ENCODE measurements around the gene MINPP1.

MINPP1 gene

DNA sequence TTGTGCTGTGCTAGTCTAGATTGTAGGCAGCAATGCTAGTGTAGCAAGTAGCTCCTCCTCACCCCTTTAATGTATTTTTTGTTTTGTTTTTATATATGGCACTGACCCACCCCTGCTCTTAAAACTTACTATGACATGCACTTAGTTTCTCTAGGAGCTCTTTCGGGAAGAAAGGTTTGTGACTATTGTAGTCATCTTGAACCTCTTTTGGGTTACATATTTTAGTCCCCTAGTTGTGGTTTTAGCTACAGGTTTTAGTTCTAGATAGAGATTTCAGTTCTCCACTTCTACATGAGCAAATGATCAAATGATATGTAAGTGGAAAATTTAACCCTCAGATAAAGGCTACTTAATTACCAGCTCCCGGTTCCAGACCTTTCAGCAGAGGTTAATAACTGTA lies 14.9 kb downstream of the MINPP1 start:
- no peak for DNase-seq (ENCODE audit: low spot score)

DNA sequence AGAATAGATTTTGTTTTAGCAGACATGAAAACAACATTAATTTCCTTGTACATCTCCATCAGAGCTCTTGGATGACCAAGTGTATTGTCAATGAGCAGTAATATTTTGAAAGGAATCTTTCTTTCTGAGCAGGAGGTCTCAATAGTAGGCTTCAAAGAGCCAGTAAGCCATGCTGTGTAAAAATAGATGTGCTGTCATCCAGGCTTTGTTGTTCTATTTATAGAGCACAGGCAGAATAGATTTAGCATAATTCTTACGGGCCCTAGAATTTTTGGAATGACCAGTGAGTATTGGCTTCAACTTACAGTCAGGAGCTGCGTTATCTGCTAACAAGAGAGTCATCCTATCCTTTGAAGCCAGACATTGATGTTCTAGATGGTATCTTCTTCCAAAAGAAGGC lies 19.0 kb downstream of the MINPP1 start:
- no peak for DNase-seq (ENCODE audit: low spot score)

DNA sequence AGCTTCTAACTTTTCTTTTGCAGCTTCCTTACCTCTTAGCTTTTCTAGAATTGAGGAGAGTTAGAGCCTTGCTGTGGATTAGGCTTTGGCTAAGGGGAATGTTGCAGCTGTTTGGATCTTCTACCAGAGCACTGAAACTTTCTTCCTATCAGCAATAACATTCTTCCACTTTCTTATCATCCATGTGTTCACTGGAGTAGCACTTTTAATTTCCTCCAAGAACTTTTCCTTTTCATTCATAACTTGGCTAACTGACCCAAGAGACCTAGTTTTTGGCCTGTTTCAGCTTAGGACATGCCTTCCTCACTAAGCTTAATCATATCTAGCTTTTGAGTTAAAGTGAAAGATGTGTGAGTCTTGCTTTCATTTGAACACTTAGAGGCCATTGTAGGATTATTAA lies 19.6 kb downstream of the MINPP1 start:
- DNase-seq (ENCODE audit: low spot score), result no peak

GRCh38 chr10:87531908-87532622 lies 27.4 kb downstream of the MINPP1 start:
- DNase-seq (ENCODE audit: low spot score), result no peak

DNA sequence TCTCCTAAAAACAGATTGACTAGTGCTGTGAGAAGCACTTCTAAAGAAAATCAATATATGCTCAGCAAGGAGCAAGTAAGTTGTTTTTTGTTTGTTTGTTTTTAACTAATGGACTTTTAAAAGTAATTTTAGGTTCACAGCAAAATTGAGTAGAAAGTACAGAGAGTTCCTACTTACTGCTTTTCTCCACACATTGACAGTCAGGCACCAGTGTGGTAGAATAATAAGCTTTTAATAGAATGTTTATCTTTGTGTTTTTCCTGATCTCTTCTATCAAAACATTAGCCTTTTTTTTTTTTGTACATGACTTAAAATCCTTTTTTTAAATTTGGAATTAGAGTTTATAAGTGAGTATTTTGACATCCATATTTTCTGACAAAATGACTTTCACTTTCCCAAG lies 28.0 kb downstream of the MINPP1 start:
- no peak for DNase-seq (ENCODE audit: low spot score)

DNA sequence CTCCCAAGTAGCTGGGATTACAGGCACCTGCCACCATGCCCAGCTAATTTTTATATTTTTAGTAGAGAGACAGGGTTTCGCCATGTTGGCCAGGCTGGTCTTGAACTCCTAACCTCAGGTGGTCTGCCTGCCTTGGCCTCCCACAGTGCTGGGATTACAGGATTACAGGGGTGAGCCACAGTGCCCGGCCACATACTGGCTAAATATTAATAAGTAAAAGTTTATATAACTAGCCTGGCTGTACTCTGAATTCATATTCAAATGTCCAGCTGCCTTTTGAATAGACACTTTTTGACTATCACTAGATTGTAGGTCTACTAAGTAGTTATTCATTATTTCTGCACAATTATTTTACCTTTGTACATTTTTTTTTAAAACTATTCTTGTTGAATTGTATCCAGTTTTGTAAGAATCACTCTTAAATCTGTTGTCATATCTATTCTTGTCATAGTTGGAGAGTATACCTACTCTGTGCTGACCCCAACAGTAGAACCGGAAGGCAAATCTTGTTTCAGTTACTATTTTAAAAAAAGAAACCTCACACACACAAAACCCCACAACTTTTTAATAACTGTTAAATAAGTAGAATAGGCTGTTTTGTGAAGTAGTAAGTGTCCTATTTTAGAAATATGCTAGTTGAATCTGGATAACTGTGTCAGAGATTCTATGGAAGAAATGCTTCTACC lies 29.6 kb downstream of the MINPP1 start:
- no peak for DNase-seq (ENCODE audit: low spot score)

DNA sequence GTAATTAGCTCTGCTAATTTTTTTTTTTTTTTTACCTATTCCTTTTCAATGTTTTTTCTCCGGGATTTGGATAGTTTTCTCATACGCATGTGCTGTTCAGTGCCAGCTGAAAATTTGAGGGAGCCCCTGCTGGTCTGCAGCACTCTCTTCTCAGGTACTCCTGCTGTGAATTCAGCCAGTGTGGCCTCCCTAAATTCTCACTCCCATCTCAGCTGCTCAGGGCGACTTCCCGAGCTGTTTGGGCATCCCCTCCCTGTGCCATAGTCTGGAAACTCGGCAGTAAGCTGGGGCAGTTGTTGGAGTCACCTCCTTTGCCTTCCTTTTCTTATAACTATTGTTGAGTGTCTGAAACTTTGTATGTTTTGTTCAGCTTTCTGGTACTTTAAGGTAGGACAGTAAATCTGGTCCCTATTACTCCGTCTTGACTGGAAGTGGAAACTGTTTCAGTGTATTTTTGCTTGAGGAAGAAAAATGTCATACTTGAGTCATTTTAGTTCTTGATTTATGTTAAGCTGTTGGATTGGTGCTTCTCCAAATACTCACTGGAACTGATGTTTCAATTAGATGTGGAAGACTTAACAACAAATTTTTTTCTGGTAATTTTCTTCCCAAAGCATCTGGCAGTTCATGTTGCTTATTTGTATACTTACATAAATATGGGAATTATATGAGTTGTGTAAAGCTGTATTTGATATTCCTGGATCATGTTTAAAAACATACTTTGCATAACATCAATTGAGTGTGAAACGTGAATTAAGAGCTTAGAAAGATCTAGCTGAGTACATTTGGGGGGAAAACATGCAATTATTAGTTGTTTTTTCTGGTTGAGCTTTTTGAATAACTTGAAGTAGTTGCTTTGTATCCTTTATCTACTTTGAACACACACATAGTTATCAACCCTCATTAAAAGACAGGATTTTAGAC lies 33.7 kb downstream of the MINPP1 start:
- DNase-seq (ENCODE audit: low spot score), result no peak

GRCh38 chr10:87541114-87541513 lies 36.4 kb downstream of the MINPP1 start:
- DNase-seq (ENCODE audit: low spot score), result no peak

DNA sequence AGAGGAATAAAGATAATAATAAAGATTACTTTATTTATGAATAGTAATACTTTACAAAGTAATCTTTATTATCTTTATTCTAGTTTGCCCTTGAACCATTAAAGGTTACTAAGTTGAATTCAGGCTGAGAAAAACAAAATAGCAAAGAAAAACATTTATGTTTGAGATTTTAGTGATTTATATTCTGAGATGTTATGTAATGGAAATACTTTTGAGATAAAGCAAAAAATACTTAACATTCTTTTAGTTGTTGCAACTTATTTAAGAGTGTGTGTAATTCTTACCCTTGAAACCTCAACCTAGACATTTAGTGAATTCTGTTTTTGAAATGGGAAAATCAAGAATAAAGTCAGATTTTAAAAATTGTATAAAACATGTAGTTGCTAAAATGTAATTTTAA lies 40.0 kb downstream of the MINPP1 start:
- no peak for DNase-seq (ENCODE audit: low spot score)

GRCh38 chr10:87545783-87546182 lies 41.1 kb downstream of the MINPP1 start:
- no peak for DNase-seq (ENCODE audit: low spot score)

GRCh38 chr10:87546210-87546609 lies 41.5 kb downstream of the MINPP1 start:
- no peak for DNase-seq (ENCODE audit: low spot score)

GRCh38 chr10:87546971-87547413 lies 42.3 kb downstream of the MINPP1 start:
- DNase-seq (ENCODE audit: low spot score), result no peak

- no peak for DNase-seq (ENCODE audit: low spot score)
These were observed 43.1 kb downstream of the MINPP1 start for GRCh38 chr10:87547734-87548311.

DNA sequence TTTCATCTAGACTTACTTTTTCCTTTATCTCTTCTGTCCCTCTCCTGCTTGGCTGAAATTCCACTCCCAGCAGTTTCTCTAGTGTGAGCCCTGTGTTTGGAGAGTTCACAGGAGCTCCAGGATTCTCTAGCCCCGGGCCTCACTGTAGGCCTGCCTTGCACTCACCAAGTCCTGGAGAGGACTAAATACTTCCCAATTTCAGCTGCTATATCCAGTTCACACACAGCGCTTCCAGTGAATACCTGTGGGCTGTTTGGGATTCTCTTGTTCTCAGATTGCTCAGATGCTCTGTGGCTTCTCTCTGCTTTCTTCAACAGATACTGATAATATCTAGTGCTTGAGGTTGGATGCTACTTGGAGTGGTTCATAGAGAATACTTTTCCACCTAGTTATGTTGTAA lies 46.0 kb downstream of the MINPP1 start:
- no peak for DNase-seq (ENCODE audit: low spot score)

GRCh38 chr10:87551326-87551725 lies 46.6 kb downstream of the MINPP1 start:
- DNase-seq (ENCODE audit: low spot score), result no peak

GRCh38 chr10:87552248-87552929 lies 47.7 kb downstream of the MINPP1 start:
- DNase-seq (ENCODE audit: low spot score), result no peak

DNA sequence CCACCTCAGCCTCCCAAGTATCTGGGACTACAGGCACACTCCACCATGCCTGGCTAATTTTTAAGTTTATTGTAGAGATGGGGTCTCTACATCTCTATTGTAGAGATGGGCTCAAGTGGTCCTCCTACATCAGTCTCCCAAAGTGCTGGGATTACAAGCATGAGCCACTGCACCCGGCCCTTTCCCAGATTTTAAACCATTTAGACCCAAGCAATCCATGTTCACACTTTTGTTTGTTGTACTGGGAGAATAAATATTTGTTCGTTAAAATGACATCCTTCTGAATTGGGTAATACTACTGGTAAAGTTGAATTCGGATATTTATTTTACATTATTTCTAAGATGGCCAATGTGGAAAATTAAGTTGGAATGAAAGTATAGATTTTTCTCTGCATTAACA lies 52.7 kb downstream of the MINPP1 start:
- DNase-seq (ENCODE audit: low spot score), result no peak

- no peak for DNase-seq (ENCODE audit: low spot score)
These were observed 53.6 kb downstream of the MINPP1 start for GRCh38 chr10:87558333-87558732.

GRCh38 chr10:87559392-87559791 lies 54.7 kb downstream of the MINPP1 start:
- DNase-seq (ENCODE audit: low spot score), result no peak

GRCh38 chr10:87560495-87561129 lies 55.9 kb downstream of the MINPP1 start:
- DNase-seq (ENCODE audit: low spot score), result no peak

- DNase-seq (ENCODE audit: low spot score), result no peak
These were observed 58.1 kb downstream of the MINPP1 start for GRCh38 chr10:87562750-87563149.
